ENCODE measurements around the gene VWA1.

Gene VWA1

GRCh38 chr1:1489231-1489630, 53.7 kb downstream of the VWA1 start:
- ChIA-PET POLR2A (no interaction called here), CTCF (no interaction called here)
- H3K4me3 ChIP-seq (ENCODE audit: low read depth, low read length): no peak overlapping the region
- no peak for DNase-seq (ENCODE audit: low read depth, low spot score)
- no peak for TF ChIP-seq CTCF (IDR thresholded peaks at IDR 0.05; ENCODE audit: insufficient read depth, low read length, missing control alignments)

GRCh38 chr1:1489861-1490260, 54.4 kb downstream of the VWA1 start:
- ChIA-PET POLR2A (no interaction called here), CTCF (no interaction called here)
- no peak for TF ChIP-seq CTCF (IDR thresholded peaks at IDR 0.05; ENCODE audit: insufficient read depth, low read length, missing control alignments)
- DNase-seq (ENCODE audit: low read depth, low spot score): no peak
- no peak overlapping the region for H3K4me3 ChIP-seq (ENCODE audit: low read depth, low read length)

GRCh38 chr1:1490633-1491230, 55.2 kb downstream of the VWA1 start:
- TF ChIP-seq CTCF (IDR thresholded peaks at IDR 0.05; ENCODE audit: insufficient read depth, low read length, missing control alignments): no peak
- DNase-seq (ENCODE audit: low read depth, low spot score): no peak
- ChIA-PET POLR2A (no interaction called here), CTCF (no interaction called here)
- H3K4me3 ChIP-seq (ENCODE audit: low read depth, low read length): no peak overlapping the region

GRCh38 chr1:1491601-1492000, 56.1 kb downstream of the VWA1 start:
- ChIA-PET POLR2A (no interaction called here), CTCF (no interaction called here)
- no peak for DNase-seq (ENCODE audit: low read depth, low spot score)
- H3K4me3 ChIP-seq (ENCODE audit: low read depth, low read length): no peak overlapping the region
- TF ChIP-seq CTCF (IDR thresholded peaks at IDR 0.05; ENCODE audit: insufficient read depth, low read length, missing control alignments): no peak

Measured in AG04449 (cell line).